ENCODE results near the gene MRGPRX4.

- TF ChIP-seq, protein P1, sequence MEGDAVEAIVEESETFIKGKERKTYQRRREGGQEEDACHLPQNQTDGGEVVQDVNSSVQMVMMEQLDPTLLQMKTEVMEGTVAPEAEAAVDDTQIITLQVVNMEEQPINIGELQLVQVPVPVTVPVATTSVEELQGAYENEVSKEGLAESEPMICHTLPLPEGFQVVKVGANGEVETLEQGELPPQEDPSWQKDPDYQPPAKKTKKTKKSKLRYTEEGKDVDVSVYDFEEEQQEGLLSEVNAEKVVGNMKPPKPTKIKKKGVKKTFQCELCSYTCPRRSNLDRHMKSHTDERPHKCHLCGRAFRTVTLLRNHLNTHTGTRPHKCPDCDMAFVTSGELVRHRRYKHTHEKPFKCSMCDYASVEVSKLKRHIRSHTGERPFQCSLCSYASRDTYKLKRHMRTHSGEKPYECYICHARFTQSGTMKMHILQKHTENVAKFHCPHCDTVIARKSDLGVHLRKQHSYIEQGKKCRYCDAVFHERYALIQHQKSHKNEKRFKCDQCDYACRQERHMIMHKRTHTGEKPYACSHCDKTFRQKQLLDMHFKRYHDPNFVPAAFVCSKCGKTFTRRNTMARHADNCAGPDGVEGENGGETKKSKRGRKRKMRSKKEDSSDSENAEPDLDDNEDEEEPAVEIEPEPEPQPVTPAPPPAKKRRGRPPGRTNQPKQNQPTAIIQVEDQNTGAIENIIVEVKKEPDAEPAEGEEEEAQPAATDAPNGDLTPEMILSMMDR (IDR thresholded peaks at IDR 0.05; ENCODE audit: insufficient read depth, low read length) = no peak
- TF ChIP-seq POLR2AphosphoS5 (IDR thresholded peaks at IDR 0.05; ENCODE audit: low read depth) (no peak), SPI1 (IDR thresholded peaks at IDR 0.05; ENCODE audit: borderline replicate concordance, low read depth) (peak; percentile 59), REST (IDR thresholded peaks at IDR 0.05; ENCODE audit: insufficient replicate concordance, low read depth) (no peak)
These were observed 50.3 kb downstream of the MRGPRX4 start for GRCh38 chr11:18222814-18223421.
